Bronchial epithelial cell (primary cell): ENCODE measurements around the gene ITPR2. TPM values are rescaled to one million over a fixed set of nuclear protein-coding genes. Genes with fewer than 3 reads are reported as not detected.

Experiments
- DNase-seq: peaks from one replicate; pipeline ENCODE4 v3.0.0-alpha.2; 2010; ENCODE audit warnings: low read depth
- FAIRE-seq: peaks from 2 replicates; lab custom pipeline; 2011; peaks lifted over from hg19 to GRCh38; lab: Jason Lieb, UNC
- H3K27me3 ChIP-seq: 2 replicates; pipeline ENCODE4 v1.5.1; 2011; ENCODE audit warnings: low read length; ENCODE audit not compliant: control insufficient read depth, insufficient read depth
- H3K36me3 ChIP-seq: 2 replicates; pipeline ENCODE4 v1.5.1; 2011; ENCODE audit warnings: low read length; ENCODE audit not compliant: control insufficient read depth, insufficient read depth
- H3K4me3 ChIP-seq: 2 replicates; pipeline ENCODE4 v1.5.1; 2011; ENCODE audit warnings: mild to moderate bottlenecking, low read depth, low read length, control low read depth
- total RNA-seq: library from RNA; depleted of rRNA; stranded (reverse); fragments of >200 nt; gene quantifications from 2 replicates; pipeline ENCODE4 v1.2.1, GENCODE V29; 2014
- TF ChIP-seq, protein P1 (sequence below): IDR thresholded peaks from 2 replicates; pipeline ENCODE4 v1.5.1; 2011; ENCODE audit warnings: mild to moderate bottlenecking, moderate library complexity, low read length, control low read depth, inconsistent platforms; ENCODE audit not compliant: insufficient read depth, severe bottlenecking

ITPR2 gene
- total RNA-seq, 1 donor from 2014 or later, result 5.8 TPM

DNA sequence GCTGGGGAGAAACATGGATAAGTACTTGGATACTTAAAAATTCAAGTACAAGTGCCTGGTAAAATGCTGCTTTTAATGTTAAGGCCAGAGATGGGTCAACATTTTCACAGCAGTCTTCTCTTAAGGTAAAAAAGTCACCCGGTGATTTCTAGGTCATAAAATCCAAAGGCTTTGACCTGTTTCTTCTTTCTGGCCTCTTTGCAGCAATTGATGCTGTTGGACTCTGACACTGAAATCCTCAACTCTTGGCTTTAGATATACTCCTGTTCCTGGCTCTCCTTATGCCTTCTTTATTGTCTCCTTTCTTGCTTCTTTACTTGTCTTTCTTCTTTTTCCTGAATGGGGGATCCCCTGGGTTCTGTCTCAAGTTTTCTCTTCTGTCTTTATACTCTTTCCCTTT is 448.5 kb downstream of the ITPR2 start:
- Histone ChIP-seq H3K27me3 (no peaks in the 10 kb centered on the region), H3K4me3 (no peak overlapping the region), H3K36me3 (no peaks in the 10 kb centered on the region)
- FAIRE-seq, result no peak
- DNase-seq, result no peak
- TF ChIP-seq, protein P1, sequence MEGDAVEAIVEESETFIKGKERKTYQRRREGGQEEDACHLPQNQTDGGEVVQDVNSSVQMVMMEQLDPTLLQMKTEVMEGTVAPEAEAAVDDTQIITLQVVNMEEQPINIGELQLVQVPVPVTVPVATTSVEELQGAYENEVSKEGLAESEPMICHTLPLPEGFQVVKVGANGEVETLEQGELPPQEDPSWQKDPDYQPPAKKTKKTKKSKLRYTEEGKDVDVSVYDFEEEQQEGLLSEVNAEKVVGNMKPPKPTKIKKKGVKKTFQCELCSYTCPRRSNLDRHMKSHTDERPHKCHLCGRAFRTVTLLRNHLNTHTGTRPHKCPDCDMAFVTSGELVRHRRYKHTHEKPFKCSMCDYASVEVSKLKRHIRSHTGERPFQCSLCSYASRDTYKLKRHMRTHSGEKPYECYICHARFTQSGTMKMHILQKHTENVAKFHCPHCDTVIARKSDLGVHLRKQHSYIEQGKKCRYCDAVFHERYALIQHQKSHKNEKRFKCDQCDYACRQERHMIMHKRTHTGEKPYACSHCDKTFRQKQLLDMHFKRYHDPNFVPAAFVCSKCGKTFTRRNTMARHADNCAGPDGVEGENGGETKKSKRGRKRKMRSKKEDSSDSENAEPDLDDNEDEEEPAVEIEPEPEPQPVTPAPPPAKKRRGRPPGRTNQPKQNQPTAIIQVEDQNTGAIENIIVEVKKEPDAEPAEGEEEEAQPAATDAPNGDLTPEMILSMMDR, result no peak

DNA sequence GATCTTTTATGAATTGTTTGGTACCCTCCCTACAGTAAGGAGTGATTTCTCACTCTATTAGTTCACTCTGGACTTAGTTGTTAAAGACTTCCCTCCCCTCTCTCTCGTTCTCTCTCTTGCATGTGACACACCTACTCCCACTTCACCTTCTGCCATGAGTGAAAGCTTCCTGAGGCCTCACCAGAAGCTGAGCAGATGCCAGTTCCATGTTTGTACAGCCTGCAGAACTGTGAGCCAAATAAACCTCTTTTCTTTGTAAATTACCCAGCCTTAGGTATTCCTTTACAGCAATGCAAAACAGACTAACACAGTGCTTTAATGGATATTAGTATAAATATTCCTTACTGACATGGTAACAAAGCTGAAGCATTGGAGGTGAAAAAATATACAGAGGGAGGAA is 450.0 kb downstream of the ITPR2 start:
- Histone ChIP-seq H3K27me3 (no peaks in the 10 kb centered on the region), H3K36me3 (no peaks in the 10 kb centered on the region), H3K4me3 (no peak overlapping the region)
- TF ChIP-seq, protein P1, result no peak
- no peak for FAIRE-seq
- no peak for DNase-seq

DNA sequence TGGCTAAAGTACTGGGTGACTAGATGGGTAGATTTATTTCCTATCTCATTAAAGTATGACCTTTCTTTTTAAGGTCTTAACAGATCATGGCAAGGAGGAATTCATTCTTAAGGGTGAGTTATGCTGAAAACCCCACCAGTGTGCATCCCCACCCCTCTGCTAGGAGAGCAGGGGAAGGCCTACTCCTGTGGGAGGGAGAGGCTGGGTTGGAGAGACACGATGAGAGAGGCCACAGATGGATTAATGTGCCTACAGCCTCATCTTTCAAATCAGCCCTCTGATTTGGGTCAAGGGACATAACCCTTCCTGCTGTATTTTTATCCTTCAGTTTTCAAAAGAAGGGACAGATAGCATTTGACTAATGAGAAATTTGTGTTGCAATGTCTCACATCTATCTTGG is 452.1 kb downstream of the ITPR2 start:
- Histone ChIP-seq H3K36me3 (no peaks in the 10 kb centered on the region), H3K27me3 (no peaks in the 10 kb centered on the region), H3K4me3 (no peak overlapping the region)
- TF ChIP-seq, protein P1, result no peak
- DNase-seq, result no peak
- FAIRE-seq, result no peak

DNA sequence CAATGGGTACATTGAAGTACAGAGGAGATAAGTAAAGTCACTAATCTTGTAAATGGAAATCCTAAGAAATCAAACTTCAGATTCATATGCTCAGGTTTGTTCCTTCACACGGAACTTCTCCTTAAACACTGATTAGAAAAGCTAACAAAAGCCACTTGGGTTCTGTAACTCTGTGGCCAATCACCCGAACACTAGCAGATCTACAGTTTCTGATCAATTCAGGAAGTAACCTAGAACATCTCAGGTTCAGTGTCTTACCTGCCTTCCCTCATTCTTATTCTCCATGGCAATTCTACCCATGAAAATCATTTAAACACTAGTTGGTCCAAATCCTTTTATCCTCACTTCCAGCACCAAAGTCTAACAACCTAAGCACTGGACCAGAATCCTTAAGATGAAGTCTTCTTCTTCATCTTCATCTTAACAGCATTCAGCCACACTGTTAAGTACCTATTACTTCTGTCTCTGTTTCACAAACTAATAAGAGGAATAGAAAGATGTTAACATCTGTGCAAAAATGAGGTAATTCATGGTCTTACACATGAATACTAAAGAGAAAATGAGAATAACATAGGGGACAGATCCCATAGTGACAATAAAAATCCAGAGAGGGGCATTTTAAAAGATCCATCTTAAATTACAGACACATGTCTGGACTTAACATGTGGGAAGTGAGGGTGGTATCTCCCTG is 453.1 kb downstream of the ITPR2 start:
- no peak overlapping the region for H3K4me3 ChIP-seq
- no peaks in the 10 kb centered on the region for H3K36me3 ChIP-seq
- TF ChIP-seq, protein P1, result no peak
- H3K27me3 ChIP-seq, result no peaks in the 10 kb centered on the region
- FAIRE-seq (no peak), DNase-seq (no peak)

DNA sequence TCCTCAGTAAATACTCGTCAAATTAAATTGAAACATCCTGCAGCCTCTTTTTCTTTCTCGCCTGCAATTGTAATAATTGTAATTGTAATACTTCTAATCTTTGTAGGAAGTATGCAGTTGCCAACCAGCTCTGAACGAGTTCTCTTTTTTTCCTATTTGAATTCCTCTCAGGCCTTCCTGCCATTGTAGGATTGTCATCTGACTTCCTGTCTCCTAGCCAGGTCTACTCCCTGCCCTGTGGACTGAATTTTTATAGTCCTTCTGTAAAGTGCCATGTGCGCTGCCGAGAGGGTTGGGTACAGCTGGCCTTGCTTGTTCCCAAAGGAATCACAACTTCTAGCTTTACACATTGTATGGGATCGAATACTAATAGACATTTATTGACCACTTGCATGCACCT is 454.3 kb downstream of the ITPR2 start:
- Histone ChIP-seq H3K4me3 (no peak overlapping the region), H3K27me3 (no peaks in the 10 kb centered on the region), H3K36me3 (no peaks in the 10 kb centered on the region)
- FAIRE-seq (no peak), DNase-seq (no peak)
- TF ChIP-seq, protein P1, result no peak
